GM23338 (cell line): ENCODE measurements around the gene KRT25. TPM values are rescaled to one million over a fixed set of nuclear protein-coding genes. Genes with fewer than 3 reads are reported as not detected.
A peak's percentile ranks its signal among the peaks of the same experiment; 100 is the strongest.

Experiments used
- ATAC-seq: fragments of 200-7000 bp; cut with Tn5 transposase; 3 replicates; pipeline ENCODE4 v1.9.1; 2020
- DNase-seq: peaks from one replicate; pipeline ENCODE4 v3.0.0-alpha.2; 2015; ENCODE audit warnings: low spot score
- H2AFZ ChIP-seq: fragments of 200-600 bp; sonication (generic); 2 replicates; pipeline ENCODE4 v1.8.0; 2016; ENCODE audit warnings: antibody characterized with exemption, mild to moderate bottlenecking, moderate library complexity
- H3F3A ChIP-seq: fragments of 200-600 bp; sonication (generic); replicated peaks from 2 replicates; pipeline ENCODE4 v1.8.0; 2017; ENCODE audit warnings: antibody characterized with exemption, mixed run types, low read depth
- H3K27ac ChIP-seq: fragments of 200-600 bp; sonication (generic); 2 replicates; pipeline ENCODE4 v1.6.1; 2016; ENCODE audit warnings: low read depth
- H3K27me3 ChIP-seq: fragments of 200-600 bp; sonication (generic); 2 replicates; pipeline ENCODE4 v1.8.0; 2016; ENCODE audit warnings: mild to moderate bottlenecking, mixed run types, moderate library complexity; ENCODE audit not compliant: insufficient read depth
- H3K36me3 ChIP-seq: fragments of 200-600 bp; sonication (generic); 2 replicates; pipeline ENCODE4 v1.8.0; 2016; ENCODE audit warnings: mild to moderate bottlenecking; ENCODE audit not compliant: insufficient read depth
- H3K4me1 ChIP-seq: fragments of 200-600 bp; sonication (generic); 2 replicates; pipeline ENCODE4 v1.8.0; 2016; ENCODE audit warnings: mild to moderate bottlenecking, moderate library complexity; ENCODE audit not compliant: insufficient read depth
- H3K4me2 ChIP-seq: fragments of 200-600 bp; sonication (generic); 2 replicates; pipeline ENCODE4 v1.7.1; 2017; ENCODE audit warnings: mixed run types
- H3K4me3 ChIP-seq: fragments of 200-600 bp; sonication (generic); 2 replicates; pipeline ENCODE4 v1.6.1; 2016; ENCODE audit warnings: mixed run types
- H3K79me2 ChIP-seq: fragments of 200-600 bp; sonication (generic); replicated peaks from 2 replicates; pipeline ENCODE4 v1.8.0; 2017; ENCODE audit warnings: mild to moderate bottlenecking; ENCODE audit not compliant: insufficient read depth
- H3K9me2 ChIP-seq: fragments of 200-600 bp; sonication (generic); 2 replicates; pipeline ENCODE4 v1.8.0; 2017; ENCODE audit not compliant: insufficient read depth
- H4K20me1 ChIP-seq: fragments of 200-600 bp; sonication (generic); replicated peaks from 2 replicates; pipeline ENCODE4 v1.8.0; 2017; ENCODE audit warnings: mild to moderate bottlenecking; ENCODE audit not compliant: insufficient read depth
- H3K27ac Mint-ChIP-seq: 2 replicates; pipeline ENCODE4 v1.8.0; 2020; ENCODE audit warnings: inconsistent platforms, mild to moderate bottlenecking, moderate library complexity, mixed read lengths
- H3K27me3 Mint-ChIP-seq: 3 replicates; pipeline ENCODE4 v1.8.0; 2022; ENCODE audit warnings: low read depth, mild to moderate bottlenecking, moderate library complexity, mixed read lengths, inconsistent platforms; ENCODE audit not compliant: insufficient read depth, poor library complexity
- H3K36me3 Mint-ChIP-seq: 3 replicates; pipeline ENCODE4 v1.8.0; 2021; ENCODE audit warnings: low read depth, mild to moderate bottlenecking, inconsistent platforms, moderate library complexity, mixed read lengths
- H3K4me1 Mint-ChIP-seq: 3 replicates; pipeline ENCODE4 v1.8.0; 2020; ENCODE audit warnings: mild to moderate bottlenecking, inconsistent platforms, mixed read lengths
- H3K4me3 Mint-ChIP-seq: 3 replicates; pipeline ENCODE4 v1.8.0; 2021; ENCODE audit warnings: moderate library complexity, mild to moderate bottlenecking, inconsistent platforms, mixed read lengths
- H3K9me3 Mint-ChIP-seq: 3 replicates; pipeline ENCODE4 v1.8.0; 2020; ENCODE audit warnings: moderate library complexity, mild to moderate bottlenecking, inconsistent platforms, mixed read lengths
- CTCF ChIP-seq, 2 experiments: fragments of 200-600 bp in 1 of 2; sonication (generic) in 1 of 2; conservative IDR thresholded peaks; 2 replicates each; pipeline versions ENCODE4 v1.5.1 to v1.6.1; 2016 to 2017; ENCODE audit warnings: antibody characterized with exemption in 2 of 2, low read depth in 2 of 2, mild to moderate bottlenecking in 2 of 2, moderate library complexity in 1 of 2
- ETS1 ChIP-seq: IDR thresholded peaks from 2 replicates; pipeline ENCODE4 v1.6.1; 2016; ENCODE audit warnings: antibody characterized with exemption
- EZH2 ChIP-seq: fragments of 200-600 bp; sonication (generic); IDR thresholded peaks from one replicate; pipeline ENCODE4 v1.8.0; 2017; ENCODE audit warnings: antibody characterized with exemption, mild to moderate bottlenecking, low read depth; ENCODE audit not compliant: unreplicated experiment
- EZH2phosphoT487 ChIP-seq: fragments of 200-600 bp; sonication (generic); IDR thresholded peaks from one replicate; pipeline ENCODE4 v1.8.1; 2018; ENCODE audit warnings: antibody characterized with exemption; ENCODE audit not compliant: unreplicated experiment
- JUNB ChIP-seq: IDR thresholded peaks from one replicate; pipeline ENCODE4 v1.6.1; 2016; ENCODE audit warnings: antibody characterized with exemption; ENCODE audit not compliant: unreplicated experiment
- NANOG ChIP-seq: IDR thresholded peaks from 2 replicates; pipeline ENCODE4 v1.6.1; 2016; ENCODE audit warnings: antibody characterized with exemption, borderline replicate concordance
- POLR2AphosphoS5 ChIP-seq: IDR thresholded peaks from 2 replicates; pipeline ENCODE4 v1.6.1; 2016; ENCODE audit warnings: antibody characterized with exemption, low read depth
- REST ChIP-seq: IDR thresholded peaks from one replicate; pipeline ENCODE4 v1.6.1; 2018; ENCODE audit warnings: antibody characterized with exemption; ENCODE audit not compliant: unreplicated experiment
- ZNF114 ChIP-seq: fragments of 250-450 bp; sonication (Bioruptor Pico); IDR thresholded peaks from 2 replicates; pipeline ENCODE4 v1.5.0; 2020; ENCODE audit warnings: mild to moderate bottlenecking, moderate library complexity
- ZNF462 ChIP-seq: fragments of 250-450 bp; sonication (Bioruptor Pico); IDR thresholded peaks from 2 replicates; pipeline ENCODE4 v1.5.0; 2020; ENCODE audit warnings: mild to moderate bottlenecking, moderate library complexity
- polyA plus RNA-seq: library from polyadenylated mRNA; unstranded; fragments of >200 nt; fragmentation: Nextera tagmentation; extraction: Ambion mirVana; gene quantifications from 2 replicates; pipeline ENCODE4 v1.2.1, GENCODE V29; 2016
- total RNA-seq: library from RNA; depleted of rRNA; stranded (reverse); fragments of >200 nt; shearing (Covaris generic); gene quantifications from 2 replicates; pipeline ENCODE4 v1.2.3, GENCODE V29; 2014

The KRT25 gene
- total and polyA plus RNA-seq, 2 experiments from 2014 or later, result not detected

- ATAC-seq (no peak), DNase-seq (no peak)
- H3K27ac Mint-ChIP-seq, result no peak within 1 kb of the TSS; the same call in 1 of the 2 replicates
- H3K27me3 Mint-ChIP-seq, result peaks cover 6% of the 10 kb centered on the region
- TF ChIP-seq ZNF114 (no peak), JUNB (no peak), ETS1 (no peak), EZH2 (no peak), CTCF (conservative IDR thresholded peaks at IDR 0.05; ENCODE audit: low read depth in 2 of 2) (no peak), REST (no peak), EZH2phosphoT487 (no peak), NANOG (no peak), POLR2AphosphoS5 (no peak), ZNF462 (CRISPR knock-in tag) (no peak)
- no peaks in the 10 kb centered on the region for H3K4me1 ChIP-seq
- no peaks in the 10 kb centered on the region for H4K20me1 ChIP-seq
- no peaks in the 10 kb centered on the region for H3K79me2 ChIP-seq
- no peak within 1 kb of the TSS for H3K27ac ChIP-seq
- no peaks in the 10 kb centered on the region for H3K4me1 Mint-ChIP-seq
- no peaks in the 10 kb centered on the region for H3K9me3 Mint-ChIP-seq
- H3K4me3 ChIP-seq, result no peak within 1 kb of the TSS
- H3K36me3 Mint-ChIP-seq, result no peaks in the 10 kb centered on the region
- peaks cover 15% of the 10 kb centered on the region for H3K27me3 ChIP-seq
- no peak within 1 kb of the TSS for H3K4me3 Mint-ChIP-seq
- H2AFZ ChIP-seq, result peak within 1 kb of the TSS; percentile 78
- H3K4me2 ChIP-seq, result no peak within 1 kb of the TSS
- no peaks in the 10 kb centered on the region for H3K36me3 ChIP-seq
- no peaks in the 10 kb centered on the region for H3K9me2 ChIP-seq
- no peaks in the 10 kb centered on the region for H3F3A ChIP-seq
Measured at GRCh38 chr17:40782450-40782849, 27.3 kb upstream of the KRT25 start, which contains the start of gene KRT27. Gene KRT27, minus strand, starts transcription at chr17:40782550. Its CDS starts 57 bp downstream, at chr17:40782493.
